ENCODE data around the gene SFSWAP.

The SFSWAP gene

DNA sequence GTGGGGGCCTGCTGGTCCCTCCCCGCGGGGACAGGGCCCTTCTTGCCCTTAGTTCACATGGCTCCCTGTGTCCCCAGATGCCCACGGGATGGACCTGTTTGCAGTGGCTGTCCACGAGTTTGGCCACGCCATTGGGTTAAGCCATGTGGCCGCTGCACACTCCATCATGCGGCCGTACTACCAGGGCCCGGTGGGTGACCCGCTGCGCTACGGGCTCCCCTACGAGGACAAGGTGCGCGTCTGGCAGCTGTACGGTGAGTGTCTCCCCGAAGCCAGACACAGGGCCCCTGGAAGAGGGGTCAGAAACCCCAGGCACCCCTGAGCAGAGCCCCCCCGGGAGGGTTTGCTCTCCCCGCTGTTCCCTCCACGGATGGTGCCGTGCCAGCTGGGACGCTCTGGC, 130.7 kb downstream of the SFSWAP start:
- DNase-seq = no peak

DNA sequence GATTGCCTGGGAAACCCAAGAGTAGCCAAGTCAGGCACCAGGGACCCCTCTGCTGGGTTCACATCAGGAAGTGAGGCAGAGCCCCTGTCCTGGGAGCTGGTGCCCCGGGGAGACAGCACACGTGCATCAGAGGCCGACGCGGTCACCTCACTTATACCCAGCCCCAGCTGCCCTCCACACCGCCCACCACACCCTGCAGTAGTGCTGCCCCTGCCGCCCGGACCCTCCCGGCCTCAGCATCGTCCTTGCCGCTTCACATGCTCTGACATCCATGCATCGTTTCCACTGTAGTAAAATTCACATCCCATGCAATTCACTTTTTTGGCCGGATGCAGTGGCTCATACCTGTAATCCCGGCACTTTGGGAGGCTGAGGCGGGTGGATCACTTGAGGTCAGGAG, 131.3 kb downstream of the SFSWAP start:
- DNase-seq = no peak

DNA sequence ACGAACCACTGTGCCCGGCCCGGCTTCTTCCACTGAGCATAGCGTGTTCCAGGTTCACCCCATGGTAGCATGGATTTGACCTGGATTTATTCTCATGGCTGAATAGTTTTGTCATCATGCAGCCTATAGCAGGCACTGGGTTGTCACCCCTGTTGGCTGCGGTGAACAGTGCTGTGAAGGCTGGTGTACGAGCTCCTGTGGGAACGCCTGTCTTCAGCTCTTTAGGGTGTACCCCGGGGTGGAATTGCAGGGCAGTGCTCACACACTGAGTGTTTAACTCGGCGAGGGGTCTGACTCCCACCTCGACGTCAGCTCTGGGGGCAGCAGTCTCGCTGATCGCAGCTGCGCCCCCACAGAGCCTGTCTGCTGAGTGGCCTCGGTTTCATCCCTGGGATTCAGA, 132.6 kb downstream of the SFSWAP start:
- no peak for DNase-seq

DNA sequence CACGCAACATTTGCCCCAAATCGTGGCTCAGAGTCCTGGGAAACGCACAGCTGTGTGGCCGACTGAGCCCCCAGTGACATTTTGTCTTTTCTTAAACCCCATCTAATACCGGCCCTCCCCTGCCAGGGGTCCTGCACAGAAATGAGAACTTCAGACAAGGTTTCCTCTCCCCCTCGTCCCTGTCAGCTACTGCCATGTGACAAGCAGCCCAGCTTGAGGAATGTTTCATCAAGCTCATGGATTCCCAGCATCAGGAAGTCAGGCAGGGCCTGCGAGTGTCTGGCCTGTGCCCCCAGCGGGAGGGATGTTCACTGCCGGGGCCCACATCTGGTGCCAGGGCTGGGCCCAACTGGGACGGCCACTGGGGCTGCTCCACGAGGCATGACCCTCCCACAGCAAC, 133.2 kb downstream of the SFSWAP start:
- no peak for DNase-seq

DNA sequence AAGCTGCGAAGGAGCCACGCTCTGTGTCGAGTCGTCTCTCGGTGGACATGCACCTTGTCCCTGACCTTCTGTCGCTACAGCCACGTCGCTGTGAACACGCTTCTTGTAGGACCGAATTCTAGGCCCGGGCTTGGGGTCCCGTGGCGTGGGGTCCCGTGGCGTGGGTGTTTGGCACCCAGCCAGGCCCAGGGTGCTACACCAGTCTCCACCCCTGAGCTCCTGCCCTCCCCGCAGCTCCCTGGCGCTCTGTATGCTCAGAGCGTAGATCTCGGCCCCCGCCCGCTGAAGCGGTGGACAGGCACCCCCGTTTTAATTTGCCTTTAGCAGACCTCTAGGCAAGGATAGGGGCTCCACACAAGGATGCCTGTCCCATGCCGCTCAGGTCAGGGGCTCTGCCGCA, 133.8 kb downstream of the SFSWAP start:
- DNase-seq = no peak

DNA sequence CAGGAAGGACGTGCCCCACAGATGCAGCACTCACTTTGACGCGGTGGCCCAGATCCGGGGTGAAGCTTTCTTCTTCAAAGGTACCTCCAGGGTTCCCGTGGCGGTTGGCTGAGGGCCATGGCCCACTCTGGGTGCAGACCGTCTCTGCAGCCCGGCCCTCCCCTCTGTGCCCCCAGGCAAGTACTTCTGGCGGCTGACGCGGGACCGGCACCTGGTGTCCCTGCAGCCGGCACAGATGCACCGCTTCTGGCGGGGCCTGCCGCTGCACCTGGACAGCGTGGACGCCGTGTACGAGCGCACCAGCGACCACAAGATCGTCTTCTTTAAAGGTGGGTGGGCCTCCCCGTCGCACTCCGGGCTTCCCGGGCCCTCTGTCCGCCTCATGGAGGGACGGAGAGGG, 134.2 kb downstream of the SFSWAP start:
- no peak for DNase-seq

DNA sequence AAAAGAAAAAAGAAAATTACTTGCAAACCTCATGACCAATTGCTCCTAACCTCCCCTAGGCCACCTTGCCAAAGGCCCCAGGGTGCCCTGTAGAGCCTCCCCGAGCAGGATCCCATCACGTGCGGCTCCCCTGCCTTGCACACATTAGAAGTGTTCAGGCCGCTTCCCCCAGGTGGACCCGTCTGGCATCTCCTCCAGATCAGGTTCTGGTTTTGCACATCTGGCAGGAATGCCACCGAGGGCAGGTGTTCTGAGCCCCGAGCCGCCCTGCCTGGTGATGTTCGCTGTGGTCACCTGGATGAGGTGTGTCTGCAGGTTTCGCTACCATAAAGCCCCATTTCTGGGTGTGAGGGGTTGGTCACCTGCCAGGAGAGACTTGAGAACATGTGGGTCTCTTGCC, 136.6 kb downstream of the SFSWAP start:
- DNase-seq = no peak

DNA sequence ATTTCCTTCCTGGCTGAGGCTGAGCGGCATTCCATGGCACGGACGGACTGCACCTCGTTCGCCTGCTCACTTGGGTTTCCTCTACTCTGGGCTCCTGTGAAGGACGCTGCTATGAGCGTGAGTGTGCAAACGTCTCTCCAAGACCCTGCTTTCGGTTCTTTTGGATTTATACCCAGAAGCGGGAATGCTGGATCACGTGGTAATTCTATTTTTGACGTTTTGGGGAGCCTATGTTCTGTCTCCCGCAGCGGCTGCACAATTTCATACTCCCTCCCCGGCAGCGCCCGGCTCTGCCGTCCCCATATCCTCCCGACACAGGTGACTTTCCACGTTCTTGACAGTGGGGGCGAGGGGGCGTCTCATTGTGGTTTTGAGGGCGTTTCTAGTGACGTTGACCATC, 137.9 kb downstream of the SFSWAP start:
- no peak for DNase-seq

Data from NCI-H446 (cell line).